VCaP (cell line): ENCODE results near the gene ADAD2.

Experiments
- H3K27ac ChIP-seq: fragments of 450-650 bp; 2 replicates; pipeline ENCODE4 v1.5.1; 2017
- TF ChIP-seq, protein P1 (sequence below): fragments of 450-650 bp; conservative IDR thresholded peaks from 2 replicates; pipeline ENCODE4 v1.5.1; 2017; ENCODE audit warnings: mild to moderate bottlenecking, moderate library complexity

ADAD2 gene

DNA sequence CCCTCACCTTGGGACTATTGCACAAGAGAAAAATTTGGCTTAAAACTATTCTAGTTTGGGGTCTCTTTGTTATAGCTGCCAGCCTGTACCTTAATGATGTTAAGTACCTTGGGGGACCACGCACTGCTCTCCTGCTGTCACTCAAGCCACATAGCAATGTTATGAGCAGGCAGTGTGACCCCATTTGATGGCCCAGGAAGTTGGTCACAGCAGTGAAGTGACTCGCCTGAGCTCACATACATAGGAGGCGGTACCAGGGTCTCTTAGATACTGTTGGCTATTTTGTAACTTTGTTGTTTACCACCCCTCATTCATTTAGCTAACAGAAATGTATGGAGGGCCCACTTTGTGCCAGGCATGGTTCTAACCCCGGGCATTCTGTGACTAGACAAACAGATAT, 32.5 kb downstream of the ADAD2 start:
- TF ChIP-seq, protein P1, sequence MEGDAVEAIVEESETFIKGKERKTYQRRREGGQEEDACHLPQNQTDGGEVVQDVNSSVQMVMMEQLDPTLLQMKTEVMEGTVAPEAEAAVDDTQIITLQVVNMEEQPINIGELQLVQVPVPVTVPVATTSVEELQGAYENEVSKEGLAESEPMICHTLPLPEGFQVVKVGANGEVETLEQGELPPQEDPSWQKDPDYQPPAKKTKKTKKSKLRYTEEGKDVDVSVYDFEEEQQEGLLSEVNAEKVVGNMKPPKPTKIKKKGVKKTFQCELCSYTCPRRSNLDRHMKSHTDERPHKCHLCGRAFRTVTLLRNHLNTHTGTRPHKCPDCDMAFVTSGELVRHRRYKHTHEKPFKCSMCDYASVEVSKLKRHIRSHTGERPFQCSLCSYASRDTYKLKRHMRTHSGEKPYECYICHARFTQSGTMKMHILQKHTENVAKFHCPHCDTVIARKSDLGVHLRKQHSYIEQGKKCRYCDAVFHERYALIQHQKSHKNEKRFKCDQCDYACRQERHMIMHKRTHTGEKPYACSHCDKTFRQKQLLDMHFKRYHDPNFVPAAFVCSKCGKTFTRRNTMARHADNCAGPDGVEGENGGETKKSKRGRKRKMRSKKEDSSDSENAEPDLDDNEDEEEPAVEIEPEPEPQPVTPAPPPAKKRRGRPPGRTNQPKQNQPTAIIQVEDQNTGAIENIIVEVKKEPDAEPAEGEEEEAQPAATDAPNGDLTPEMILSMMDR: no peak
- H3K27ac ChIP-seq: no peak overlapping the region

DNA sequence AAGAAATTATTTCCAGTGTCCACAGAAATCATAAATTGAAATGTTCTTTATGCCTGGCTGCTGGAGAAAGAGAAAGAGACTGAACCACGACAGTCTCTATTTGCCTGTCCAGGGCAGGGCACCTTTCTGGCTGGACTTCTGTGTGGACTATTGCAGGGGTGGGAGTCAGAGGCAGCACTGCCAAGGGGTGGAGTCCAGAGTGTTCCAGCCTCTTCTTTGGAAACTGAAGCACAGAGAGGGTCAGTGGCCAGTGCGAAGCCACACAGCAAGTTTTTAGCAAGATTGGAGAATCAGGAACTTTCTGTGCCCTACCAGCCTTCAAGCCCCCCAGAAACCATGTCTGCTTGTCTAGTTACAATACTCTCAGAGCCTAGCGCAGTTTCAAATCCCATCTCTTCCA, 33.6 kb downstream of the ADAD2 start:
- TF ChIP-seq, protein P1: no peak
- no peak overlapping the region for H3K27ac ChIP-seq

DNA sequence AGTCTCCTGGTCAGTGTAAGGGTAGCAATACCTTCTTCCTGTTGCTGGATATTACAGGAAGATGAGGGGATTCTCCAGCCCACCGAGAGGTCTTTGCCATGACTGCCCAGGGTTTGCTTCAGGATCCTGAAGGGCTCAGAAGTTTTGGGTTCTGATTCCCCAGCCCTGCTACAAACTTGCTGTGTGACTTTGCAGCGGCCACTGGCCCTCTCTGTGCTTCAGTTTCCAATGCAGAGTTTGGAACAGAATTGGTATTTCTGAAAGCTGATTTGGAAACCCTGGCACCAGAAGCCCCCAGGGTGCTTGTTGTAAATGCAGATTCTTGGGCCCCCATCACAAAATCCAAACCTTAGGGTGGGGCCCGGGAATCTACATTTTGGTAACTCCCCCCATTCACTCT, 34.2 kb downstream of the ADAD2 start:
- no peak overlapping the region for H3K27ac ChIP-seq
- TF ChIP-seq, protein P1: no peak

DNA sequence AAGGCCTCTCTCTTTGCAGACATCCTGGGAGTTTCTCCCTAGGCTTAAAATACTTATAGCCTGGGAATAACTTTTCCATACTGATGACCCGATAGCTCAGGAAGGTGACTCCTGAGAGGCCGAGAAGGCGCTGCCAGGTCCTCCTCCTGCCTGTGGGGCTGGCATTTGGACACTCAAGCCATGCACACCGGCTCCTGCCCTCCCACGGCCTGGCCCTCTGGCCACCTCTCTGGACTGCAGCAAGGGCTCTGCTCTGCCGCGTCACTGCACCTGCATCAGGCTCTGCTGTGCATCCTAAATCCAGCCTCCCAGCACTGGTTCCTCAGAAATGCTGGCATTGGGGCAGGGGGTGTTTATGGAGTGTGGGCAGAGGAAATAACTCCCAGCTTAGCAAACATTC, 34.6 kb downstream of the ADAD2 start:
- TF ChIP-seq, protein P1: no peak
- no peak overlapping the region for H3K27ac ChIP-seq

DNA sequence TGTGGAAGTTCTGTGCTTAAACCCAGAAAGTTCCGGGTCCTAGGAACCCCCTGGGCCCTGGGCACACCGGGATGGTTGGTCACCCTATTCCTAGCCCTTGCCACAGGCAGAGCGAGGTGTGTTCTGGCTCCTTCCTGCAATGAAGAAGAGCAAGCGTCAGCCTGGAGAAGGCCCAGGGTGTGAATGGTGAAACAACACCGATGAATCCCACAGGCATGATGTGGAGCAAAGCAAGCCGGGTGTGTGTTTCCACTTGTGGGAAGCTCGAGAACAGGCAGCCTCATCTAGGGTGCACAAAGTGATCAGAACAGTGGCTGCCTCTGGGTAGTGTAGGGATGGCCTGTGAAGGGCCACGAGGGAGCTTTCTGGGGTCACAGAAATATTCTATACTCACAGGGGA, 35.1 kb downstream of the ADAD2 start:
- H3K27ac ChIP-seq: no peak overlapping the region
- TF ChIP-seq, protein P1: no peak

DNA sequence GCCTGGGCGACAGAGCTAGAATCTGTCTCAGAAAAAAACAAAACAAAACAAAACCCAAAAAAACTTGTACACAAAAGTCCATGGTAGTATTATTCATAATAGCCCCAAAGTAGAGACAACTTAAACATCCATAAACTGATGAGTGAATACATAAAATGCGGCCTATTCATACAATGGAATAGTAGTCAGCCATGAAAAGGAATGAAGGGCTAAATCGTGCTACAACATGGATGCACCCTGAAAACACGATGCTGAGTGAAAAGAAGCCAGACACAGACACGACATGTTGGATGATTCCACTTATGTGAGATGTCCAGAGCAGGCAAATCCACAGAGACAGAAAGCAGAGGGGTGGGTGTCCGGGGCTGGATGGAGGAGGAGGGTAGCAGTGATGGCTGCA, 36.6 kb downstream of the ADAD2 start:
- no peak overlapping the region for H3K27ac ChIP-seq
- TF ChIP-seq, protein P1: no peak

DNA sequence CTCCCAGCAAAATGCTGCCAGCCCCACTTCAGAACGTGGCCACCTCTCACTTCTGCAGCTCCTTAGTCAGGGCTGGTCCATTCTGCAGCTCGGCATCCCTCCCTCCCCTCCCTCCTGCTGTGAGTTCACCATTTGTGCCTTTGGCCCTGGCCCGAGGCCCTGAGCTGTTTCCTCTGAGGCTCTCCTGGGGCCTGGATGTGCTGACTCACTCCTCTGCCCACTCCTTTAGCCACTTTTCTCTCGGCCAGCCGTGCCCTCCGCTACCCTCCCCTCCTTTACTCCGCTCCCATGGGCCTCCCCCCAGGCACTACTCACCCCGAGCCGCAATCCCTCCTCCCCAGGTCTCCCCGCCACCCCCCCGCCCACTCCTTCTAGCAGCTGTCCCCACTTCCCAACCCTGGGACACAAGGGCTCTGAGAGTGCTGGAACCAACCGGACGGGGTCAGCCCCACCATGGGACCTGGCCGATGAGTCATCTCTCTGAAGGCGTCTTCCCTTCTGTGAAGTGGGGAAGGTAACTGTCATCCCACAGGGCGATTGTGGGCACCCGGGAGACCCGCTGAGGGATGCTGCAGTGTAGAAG, 37.4 kb downstream of the ADAD2 start:
- H3K27ac ChIP-seq: no peak overlapping the region
- TF ChIP-seq, protein P1: no peak
